GM21619 (cell line): ENCODE results near the gene HYCC2.
"Not testable (repeated sequence)": the region's sequence is repeated elsewhere in the genome, so short reads cannot be mapped to it uniquely, and the experiment has no call there.

ENCODE experiments used
- ATAC-seq: cut with Tn5 transposase; IDR thresholded peaks from one replicate; pipeline ENCODE4 v1.9.1; 2021; ENCODE audit not compliant: unreplicated experiment

HYCC2 gene

GRCh38 chr2:201072201-201072530 is 695 bp upstream of the HYCC2 start:
- no peak for ATAC-seq

GRCh38 chr2:201070948-201071478 is 458 bp downstream of the HYCC2 start:
- peak; percentile 21 for ATAC-seq

GRCh38 chr2:201064797-201065329 is 6.6 kb downstream of the HYCC2 start:
- ATAC-seq = no peak

- not testable (repeated sequence) for ATAC-seq
Observed at GRCh38 chr2:201063516-201063915, 8.0 kb downstream of the HYCC2 start.

- no peak for ATAC-seq
Observed at GRCh38 chr2:201059961-201060755, 11.3 kb downstream of the HYCC2 start.

- ATAC-seq = no peak
Observed at GRCh38 chr2:201058914-201059313, 12.6 kb downstream of the HYCC2 start.

GRCh38 chr2:201057715-201058248 is 13.7 kb downstream of the HYCC2 start:
- no peak for ATAC-seq

GRCh38 chr2:201057087-201057521 is 14.4 kb downstream of the HYCC2 start:
- no peak for ATAC-seq

GRCh38 chr2:201049455-201049854 is 22.0 kb downstream of the HYCC2 start:
- ATAC-seq = no peak

GRCh38 chr2:201046881-201047280 is 24.6 kb downstream of the HYCC2 start:
- no peak for ATAC-seq

- ATAC-seq = not testable (repeated sequence)
Observed at GRCh38 chr2:201043050-201043449, 28.4 kb downstream of the HYCC2 start.

GRCh38 chr2:201042451-201042850 is 29.0 kb downstream of the HYCC2 start:
- not testable (repeated sequence) for ATAC-seq

- no peak for ATAC-seq
Observed at GRCh38 chr2:201040867-201041628, 30.4 kb downstream of the HYCC2 start.

GRCh38 chr2:201038855-201039254 is 32.6 kb downstream of the HYCC2 start:
- no peak for ATAC-seq

GRCh38 chr2:201038361-201038760 is 33.1 kb downstream of the HYCC2 start:
- ATAC-seq = not testable (repeated sequence)

- not testable (repeated sequence) for ATAC-seq
Observed at GRCh38 chr2:201034355-201034754, 37.1 kb downstream of the HYCC2 start.

GRCh38 chr2:201024518-201024917 is 47.0 kb downstream of the HYCC2 start:
- no peak for ATAC-seq

- no peak for ATAC-seq
Observed at GRCh38 chr2:201021914-201022313, 49.6 kb downstream of the HYCC2 start.
